Gastroesophageal sphincter (tissue), 4 donors: ENCODE results near the gene KRTAP4-6. TPM values are rescaled to one million over a fixed set of nuclear protein-coding genes. Genes with fewer than 3 reads are reported as not detected.
"Not testable (repeated sequence)": the region's sequence is repeated elsewhere in the genome, so short reads cannot be mapped to it uniquely, and the experiment has no call there.

Source experiments
- ATAC-seq: fragments of 150-250 bp; one replicate; pipeline ENCODE4 v1.9.1; 2016; ENCODE audit warnings: mild to moderate bottlenecking, moderate library complexity
- H3K27ac ChIP-seq, 4 donors: fragments of 200-600 bp; sonication (generic) in 3 of 4; 1 replicate in 3 of 4; 2 replicates in 1 of 4; pipeline ENCODE4 v1.5.1; 2016 to 2019
- H3K27me3 ChIP-seq: fragments of 200-600 bp; sonication (generic); one replicate; pipeline ENCODE4 v1.5.1; 2019
- H3K36me3 ChIP-seq, 2 donors: fragments of 200-600 bp; sonication (generic); one replicate each; pipeline ENCODE4 v1.5.1; 2019; ENCODE audit warnings: control low read depth in 1 of 2
- H3K4me1 ChIP-seq, 3 donors: fragments of 200-600 bp; sonication (generic); 1 replicate in 2 of 3; 2 replicates in 1 of 3; pipeline ENCODE4 v1.5.1; 2016 to 2019; ENCODE audit warnings: control low read depth in 2 of 3
- H3K4me3 ChIP-seq, 2 donors: fragments of 200-600 bp; sonication (generic); one replicate each; pipeline ENCODE4 v1.5.1; 2019; ENCODE audit warnings: mild to moderate bottlenecking in 1 of 2, moderate library complexity in 1 of 2
- H3K9me3 ChIP-seq, 3 donors: fragments of 200-600 bp; sonication (generic); one replicate each; pipeline ENCODE4 v1.5.1; 2017 to 2019; ENCODE audit warnings: control low read depth in 2 of 3
- EP300 ChIP-seq: sonication (generic); formaldehyde crosslinking; IDR thresholded peaks from one replicate; pipeline ENCODE4 v1.6.1; 2017; ENCODE audit warnings: antibody characterized with exemption, mild to moderate bottlenecking
- POLR2A ChIP-seq, 2 donors: fragments of 450-650 bp; IDR thresholded peaks; one replicate each; pipeline ENCODE4 v1.6.1; 2017; ENCODE audit warnings: antibody characterized with exemption in 2 of 2, mild to moderate bottlenecking in 2 of 2, moderate library complexity in 1 of 2
- POLR2AphosphoS5 ChIP-seq: sonication (generic); formaldehyde crosslinking; IDR thresholded peaks from one replicate; pipeline ENCODE4 v1.6.1; 2017; ENCODE audit warnings: antibody characterized with exemption
- WGBS, 2 donors: methylation state at CpG; one replicate each; pipeline ENCODE4 v1.1.5; 2018; ENCODE audit warnings: low coverage in 1 of 2; 5-methylcytosine and 5-hydroxymethylcytosine counted together
- total RNA-seq, 4 donors: library from RNA; depleted of rRNA; stranded (reverse); fragments of >200 nt; gene quantifications; one replicate each; pipeline ENCODE4 v1.1.0, GENCODE V29; 2016
- TF ChIP-seq, protein P1 (sequence below), 4 experiments: fragments of 200-600 bp in 2 of 4; fragments of 450-650 bp in 2 of 4; sonication (generic) in 1 of 4; IDR thresholded peaks; one replicate each; pipeline ENCODE4 v1.5.1; 2017 to 2019; ENCODE audit warnings: antibody characterized with exemption in 4 of 4, mild to moderate bottlenecking in 2 of 4, moderate library complexity in 2 of 4

KRTAP4-6 gene
- total RNA-seq, 4 donors from 2014 or later: not detected

GRCh38 chr17:41153856-41154255 is 13.5 kb upstream of the KRTAP4-6 start:
- TF ChIP-seq POLR2A (IDR thresholded peaks at IDR 0.05) (no peak), POLR2AphosphoS5 (no peak)
- H3K36me3 ChIP-seq: no peaks in the 10 kb centered on the region
- no peak for ATAC-seq
- H3K27ac ChIP-seq: no peak overlapping the region
- peaks cover 32% of the 10 kb centered on the region for H3K27me3 ChIP-seq
- H3K4me3 ChIP-seq: no peak overlapping the region
- peaks cover 0 to 12% (median 0%) of the 10 kb centered on the region in 3 donors for H3K9me3 ChIP-seq
- no peaks in the 10 kb centered on the region for H3K4me1 ChIP-seq
- WGBS, 2 donors: 71% methylated on average over 2 of the region's 2 CpGs; no CpG with 5 or more reads in 1 of the 2 donors

- TF ChIP-seq POLR2A (IDR thresholded peaks at IDR 0.05) (no peak), EP300 (no peak), POLR2AphosphoS5 (no peak)
- TF ChIP-seq, protein P1, sequence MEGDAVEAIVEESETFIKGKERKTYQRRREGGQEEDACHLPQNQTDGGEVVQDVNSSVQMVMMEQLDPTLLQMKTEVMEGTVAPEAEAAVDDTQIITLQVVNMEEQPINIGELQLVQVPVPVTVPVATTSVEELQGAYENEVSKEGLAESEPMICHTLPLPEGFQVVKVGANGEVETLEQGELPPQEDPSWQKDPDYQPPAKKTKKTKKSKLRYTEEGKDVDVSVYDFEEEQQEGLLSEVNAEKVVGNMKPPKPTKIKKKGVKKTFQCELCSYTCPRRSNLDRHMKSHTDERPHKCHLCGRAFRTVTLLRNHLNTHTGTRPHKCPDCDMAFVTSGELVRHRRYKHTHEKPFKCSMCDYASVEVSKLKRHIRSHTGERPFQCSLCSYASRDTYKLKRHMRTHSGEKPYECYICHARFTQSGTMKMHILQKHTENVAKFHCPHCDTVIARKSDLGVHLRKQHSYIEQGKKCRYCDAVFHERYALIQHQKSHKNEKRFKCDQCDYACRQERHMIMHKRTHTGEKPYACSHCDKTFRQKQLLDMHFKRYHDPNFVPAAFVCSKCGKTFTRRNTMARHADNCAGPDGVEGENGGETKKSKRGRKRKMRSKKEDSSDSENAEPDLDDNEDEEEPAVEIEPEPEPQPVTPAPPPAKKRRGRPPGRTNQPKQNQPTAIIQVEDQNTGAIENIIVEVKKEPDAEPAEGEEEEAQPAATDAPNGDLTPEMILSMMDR (IDR thresholded peaks at IDR 0.05): no peak
- Histone ChIP-seq H3K4me3 (no peak overlapping the region), H3K4me1 (no peaks in the 10 kb centered on the region), H3K27me3 (peaks cover 16% of the 10 kb centered on the region), H3K9me3 (peaks cover 0 to 12% (median 0%) of the 10 kb centered on the region in 3 donors), H3K27ac (no peak overlapping the region), H3K36me3 (no peaks in the 10 kb centered on the region)
- 56 to 73% methylated on average over 2 of the region's 2 CpGs for WGBS, 2 donors
- ATAC-seq: no peak
Measured at GRCh38 chr17:41151525-41151924, 11.2 kb upstream of the KRTAP4-6 start.

DNA sequence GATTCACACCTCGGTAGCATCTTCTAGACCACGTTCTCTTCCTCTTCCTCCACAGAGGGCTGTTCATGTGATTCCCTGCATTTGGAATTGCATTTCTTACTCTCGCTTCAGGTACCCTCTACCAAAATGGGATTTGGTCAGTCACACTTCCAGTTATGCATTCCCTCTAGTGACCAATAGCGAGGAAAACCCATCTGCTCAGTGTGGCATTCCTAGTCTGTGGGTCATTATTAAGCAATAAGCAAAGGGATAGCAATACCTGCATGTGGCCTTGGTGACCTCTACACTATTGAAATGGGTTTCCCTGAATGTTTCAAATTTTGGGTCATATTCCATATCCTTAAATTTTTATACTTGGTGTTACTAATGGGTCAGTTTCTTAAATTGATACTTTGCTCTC is 9.7 kb upstream of the KRTAP4-6 start:
- Histone ChIP-seq H3K4me3 (no peak overlapping the region), H3K4me1 (no peaks in the 10 kb centered on the region), H3K27me3 (peaks cover 15% of the 10 kb centered on the region), H3K9me3 (peaks cover 0 to 11% (median 0%) of the 10 kb centered on the region in 3 donors), H3K27ac (no peak overlapping the region), H3K36me3 (no peaks in the 10 kb centered on the region)
- 75 to 83% methylated on average over 2 to 4 of the region's 4 CpGs for WGBS, 2 donors
- TF ChIP-seq EP300: no peak
- TF ChIP-seq, protein P1 (IDR thresholded peaks at IDR 0.05): no peak
- no peak for TF ChIP-seq POLR2AphosphoS5
- no peak for TF ChIP-seq POLR2A (IDR thresholded peaks at IDR 0.05)
- ATAC-seq: no peak

GRCh38 chr17:41149652-41149985 is 9.3 kb upstream of the KRTAP4-6 start, which contains the start of gene KRTAP4-5:
TSS of gene KRTAP4-5 (minus strand) at chr17:41149825. CDS start at chr17:41149767, 58 bp downstream.
- no peak for ATAC-seq
- Histone ChIP-seq H3K27ac (no peak within 1 kb of the TSS), H3K4me1 (no peaks in the 10 kb centered on the region), H3K27me3 (peaks cover 11% of the 10 kb centered on the region), H3K9me3 (peaks cover 0 to 7% (median 0%) of the 10 kb centered on the region in 3 donors), H3K36me3 (no peaks in the 10 kb centered on the region), H3K4me3 (no peak within 1 kb of the TSS)
- TF ChIP-seq POLR2A (IDR thresholded peaks at IDR 0.05): no peak
- TF ChIP-seq, protein P1 (IDR thresholded peaks at IDR 0.05): no peak
- TF ChIP-seq EP300: no peak
- no peak for TF ChIP-seq POLR2AphosphoS5
- whole genome bisulfite sequencing, 2 donors: no CpG with 5 or more reads among the region's 2 CpGs

DNA sequence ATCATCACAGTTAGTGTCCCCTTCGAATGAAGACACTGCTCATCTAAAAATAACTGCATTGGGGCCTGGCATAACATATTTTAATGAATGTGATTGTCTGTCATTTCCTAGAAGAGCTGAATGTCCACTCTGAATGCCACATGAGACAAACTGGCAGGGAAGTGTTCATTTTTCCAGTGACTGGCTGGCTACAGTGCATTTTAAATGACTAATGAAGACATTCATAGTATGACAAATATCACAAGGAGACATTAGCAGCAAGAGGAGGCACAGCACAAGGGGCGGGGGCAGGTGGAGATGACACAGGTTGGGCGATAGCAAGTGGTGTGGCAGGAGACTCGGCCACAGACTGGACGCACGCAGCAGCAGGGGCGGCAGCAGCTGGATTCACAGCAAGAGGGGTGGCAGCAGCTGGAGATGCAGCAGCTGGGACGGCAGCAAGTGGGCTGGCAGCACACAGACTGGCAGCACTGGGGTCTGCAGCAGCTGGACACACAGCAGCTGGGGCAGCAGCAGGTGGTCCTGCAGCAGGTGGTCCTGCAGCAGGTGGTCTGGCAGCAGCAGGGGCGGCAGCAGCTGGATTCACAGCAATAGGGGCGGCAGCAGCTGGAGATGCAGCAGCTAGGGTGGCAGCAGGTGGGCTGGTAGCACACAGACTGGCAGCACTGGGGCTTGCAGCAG is 8.8 kb upstream of the KRTAP4-6 start:
- H3K4me3 ChIP-seq, ATAC-seq, H3K4me1 ChIP-seq, H3K9me3 ChIP-seq, H3K36me3 ChIP-seq, H3K27me3 ChIP-seq, H3K27ac ChIP-seq: not testable (repeated sequence)
- 67 to 73% methylated on average over 1 to 7 of the region's 10 CpGs for WGBS, 2 donors

DNA sequence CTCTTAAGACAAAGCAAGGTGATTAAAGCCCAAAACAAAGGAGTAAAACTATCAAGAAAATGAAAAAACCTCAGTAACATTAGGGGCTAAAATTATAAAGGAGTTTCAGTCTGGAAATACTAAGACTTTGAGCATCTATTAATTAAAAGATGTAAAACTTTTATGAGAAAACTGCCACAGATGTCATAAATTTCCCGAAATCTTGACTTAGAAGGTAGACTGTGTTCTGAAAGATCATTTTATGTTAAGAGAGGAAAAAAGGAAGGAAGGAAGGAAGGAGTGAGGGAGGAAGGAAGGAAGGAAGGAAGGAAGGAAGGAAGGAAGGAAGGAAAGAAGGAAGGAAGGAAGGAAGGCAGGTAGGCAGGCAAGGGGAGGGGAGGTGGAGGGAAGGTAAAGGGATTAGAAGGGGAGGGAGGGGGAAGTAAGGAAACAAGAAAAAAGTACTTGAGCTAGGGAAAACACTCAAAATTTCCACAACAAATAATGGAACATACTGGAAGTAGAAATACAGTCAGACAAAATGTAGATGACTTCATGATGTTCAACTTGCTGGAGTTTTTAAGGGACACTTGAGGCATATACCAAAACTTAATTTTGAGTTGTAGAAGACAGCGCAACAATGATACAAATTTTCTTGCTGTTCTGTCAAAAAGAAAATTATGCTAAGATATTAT is 7.3 kb upstream of the KRTAP4-6 start:
- TF ChIP-seq, protein P1 (IDR thresholded peaks at IDR 0.05): no peak
- no peak for TF ChIP-seq POLR2AphosphoS5
- no peak for TF ChIP-seq EP300
- TF ChIP-seq POLR2A (IDR thresholded peaks at IDR 0.05): no peak
- ATAC-seq: no peak
- Histone ChIP-seq H3K4me3 (no peak overlapping the region), H3K4me1 (no peaks in the 10 kb centered on the region), H3K36me3 (no peaks in the 10 kb centered on the region), H3K9me3 (peaks cover 0 to 16% (median 0%) of the 10 kb centered on the region in 3 donors), H3K27me3 (peaks cover 9% of the 10 kb centered on the region), H3K27ac (no peak overlapping the region)
- 83 to 88% methylated on average over 2 of the region's 2 CpGs for whole genome bisulfite sequencing, 2 donors
